H1 (cell line): ENCODE results near the gene GRIP1. TPM values are rescaled to one million over a fixed set of nuclear protein-coding genes. Genes with fewer than 3 reads are reported as not detected.

Source experiments
- CTCF ChIA-PET: fragments of 300-600 bp; sonication (Branson Sonifier 250); formaldehyde crosslinking; loops from one replicate; lab custom pipeline; 2021; ENCODE audit not compliant: partially characterized antibody; lab: Charles Lee
- POLR2A ChIA-PET: fragments of 300-600 bp; sonication (Branson Sonifier 250); formaldehyde crosslinking; loops from one replicate; lab custom pipeline; 2021; ENCODE audit warnings: inconsistent platforms; ENCODE audit not compliant: partially characterized antibody; lab: Charles Lee
- DNase-seq, 2 experiments: peaks; one replicate each; pipeline versions ENCODE4 v3.0.0 to v3.0.0-alpha.2; 2010 to 2022; ENCODE audit warnings: low spot score in 2 of 2, low read depth in 1 of 2, mixed read lengths in 1 of 2
- FAIRE-seq: peaks from 2 replicates; lab custom pipeline; 2011; peaks lifted over from hg19 to GRCh38; lab: Jason Lieb, UNC
- H2AFZ ChIP-seq: 2 replicates; pipeline ENCODE4 v1.8.1; 2012; ENCODE audit warnings: low read length, inconsistent platforms
- H2AK5ac ChIP-seq: 2 replicates; pipeline ENCODE4 v1.6.1; 2013; ENCODE audit warnings: low read depth, low read length
- H2BK120ac ChIP-seq: replicated peaks from 2 replicates; pipeline ENCODE3; 2013; ENCODE audit warnings: low read depth, low read length, inconsistent platforms
- H2BK12ac ChIP-seq: 2 replicates; pipeline ENCODE4 v1.6.1; 2013; ENCODE audit warnings: low read depth, low read length
- H2BK15ac ChIP-seq: 2 replicates; pipeline ENCODE4 v1.6.1; 2013; ENCODE audit warnings: low read length
- H2BK20ac ChIP-seq: 2 replicates; pipeline ENCODE4 v1.6.1; 2013; ENCODE audit warnings: low read length
- H2BK5ac ChIP-seq: 2 replicates; pipeline ENCODE4 v1.6.1; 2013; ENCODE audit warnings: low read depth, low read length
- H3K14ac ChIP-seq: 2 replicates; pipeline ENCODE4 v1.6.1; 2013; ENCODE audit warnings: inconsistent platforms; ENCODE audit not compliant: insufficient read length
- H3K18ac ChIP-seq: 2 replicates; pipeline ENCODE4 v1.6.1; 2013; ENCODE audit warnings: low read length; ENCODE audit errors: extremely low read depth
- H3K23ac ChIP-seq: 2 replicates; pipeline ENCODE4 v1.6.1; 2013; ENCODE audit warnings: inconsistent platforms; ENCODE audit not compliant: insufficient read length
- H3K23me2 ChIP-seq: 2 replicates; pipeline ENCODE4 v1.6.1; 2013; ENCODE audit warnings: low read depth, low read length
- H3K27ac ChIP-seq: 2 replicates; pipeline ENCODE4 v1.6.1; 2011; ENCODE audit warnings: low read depth, low read length, inconsistent platforms
- H3K27me3 ChIP-seq, 4 experiments: replicated peaks in 1 of 4; 1 replicate in 1 of 4; 2 replicates in 3 of 4; pipeline versions ENCODE4 v1.6.1 to v1.8.1; 2011 to 2013; ENCODE audit warnings: low read length in 3 of 4, mild to moderate bottlenecking in 3 of 4, inconsistent platforms in 2 of 4, mixed read lengths in 2 of 4, moderate library complexity in 1 of 4; ENCODE audit not compliant: control insufficient read depth in 3 of 4, insufficient read depth in 3 of 4; ENCODE audit errors: extremely low read depth in 1 of 4
- H3K36me3 ChIP-seq, 4 experiments: 2 replicates each; pipeline versions ENCODE4 v1.6.1 to v1.8.1; 2011 to 2013; ENCODE audit warnings: mild to moderate bottlenecking in 4 of 4, low read length in 3 of 4, moderate library complexity in 2 of 4, control low read depth in 1 of 4, inconsistent platforms in 1 of 4; ENCODE audit not compliant: insufficient read depth in 4 of 4, control insufficient read depth in 2 of 4
- H3K4ac ChIP-seq: replicated peaks from 2 replicates; pipeline ENCODE3; 2013; ENCODE audit warnings: low read length, low read depth, mixed read lengths, inconsistent platforms; ENCODE audit not compliant: insufficient read length
- H3K4me1 ChIP-seq, 4 experiments: replicated peaks in 1 of 4; 1 replicate in 1 of 4; 2 replicates in 3 of 4; pipeline versions ENCODE4 v1.6.1 to v1.8.1; 2011 to 2013; ENCODE audit warnings: low read length in 3 of 4, inconsistent platforms in 2 of 4, mixed read lengths in 1 of 4; ENCODE audit not compliant: insufficient read depth in 4 of 4, control insufficient read depth in 3 of 4
- H3K4me2 ChIP-seq, 2 experiments: 2 replicates each; pipeline versions ENCODE4 v1.6.1 to v1.8.1; 2011 to 2013; ENCODE audit warnings: low read depth in 2 of 2, low read length in 2 of 2, control low read depth in 1 of 2, inconsistent platforms in 1 of 2, mild to moderate bottlenecking in 1 of 2; ENCODE audit not compliant: insufficient read depth in 1 of 2
- H3K4me3 ChIP-seq, 4 experiments: fragments of 200-600, 300-600 bp in 1 of 4; sonication (generic), shearing (Covaris generic), sonication (Bioruptor Twin) in 1 of 4; 2 replicates each; pipeline versions ENCODE4 v1.5.1 to v1.8.1; 2011 to 2016; ENCODE audit warnings: low read length in 4 of 4, low read depth in 3 of 4, control low read depth in 2 of 4, inconsistent platforms in 2 of 4, mild to moderate bottlenecking in 2 of 4, mixed read lengths in 1 of 4, moderate library complexity in 1 of 4; ENCODE audit not compliant: insufficient read depth in 2 of 4; ENCODE audit errors: extremely low read depth in 1 of 4
- H3K56ac ChIP-seq: replicated peaks from 2 replicates; pipeline ENCODE3; 2013; ENCODE audit warnings: low read depth, mild to moderate bottlenecking, mixed read lengths, low read length, inconsistent platforms; ENCODE audit not compliant: insufficient read length
- H3K79me1 ChIP-seq: 2 replicates; pipeline ENCODE4 v1.6.1; 2013; ENCODE audit warnings: low read depth, low read length, control low read depth
- H3K79me2 ChIP-seq, 2 experiments: 2 replicates each; pipeline versions ENCODE4 v1.6.1 to v1.8.1; 2012 to 2013; ENCODE audit warnings: low read length in 2 of 2, mild to moderate bottlenecking in 2 of 2, inconsistent platforms in 1 of 2; ENCODE audit not compliant: insufficient read depth in 2 of 2, control insufficient read depth in 1 of 2
- H3K9ac ChIP-seq, 4 experiments: replicated peaks in 1 of 4; 1 replicate in 1 of 4; 2 replicates in 3 of 4; pipeline versions ENCODE4 v1.6.1 to v1.8.1; 2011 to 2013; ENCODE audit warnings: low read depth in 3 of 4, low read length in 3 of 4, control low read depth in 2 of 4, mild to moderate bottlenecking in 2 of 4, moderate library complexity in 2 of 4, inconsistent platforms in 1 of 4; ENCODE audit errors: extremely low read depth in 1 of 4
- H3K9me3 ChIP-seq, 2 experiments: 2 replicates each; pipeline versions ENCODE4 v1.6.1 to v1.8.1; 2012 to 2013; ENCODE audit warnings: mild to moderate bottlenecking in 2 of 2, moderate library complexity in 2 of 2, control low read depth in 1 of 2, inconsistent platforms in 1 of 2, low read depth in 1 of 2, low read length in 1 of 2, mixed read lengths in 1 of 2; ENCODE audit not compliant: insufficient read depth in 2 of 2
- H4K20me1 ChIP-seq, 2 experiments: replicated peaks in 1 of 2; 2 replicates each; pipeline versions ENCODE3 to v1.8.1; 2011 to 2013; ENCODE audit warnings: inconsistent platforms in 2 of 2, low read length in 2 of 2, mild to moderate bottlenecking in 1 of 2; ENCODE audit not compliant: insufficient read depth in 2 of 2, control insufficient read depth in 1 of 2
- H4K5ac ChIP-seq: 2 replicates; pipeline ENCODE4 v1.6.1; 2013; ENCODE audit warnings: low read length, low read depth, mixed read lengths, inconsistent platforms; ENCODE audit not compliant: insufficient read length
- H4K8ac ChIP-seq: 2 replicates; pipeline ENCODE4 v1.8.0; 2013; ENCODE audit warnings: mild to moderate bottlenecking, moderate library complexity, low read length, inconsistent platforms; ENCODE audit not compliant: insufficient read depth; ENCODE audit errors: extremely low read depth
- H4K91ac ChIP-seq: replicated peaks from 2 replicates; pipeline ENCODE3; 2013; ENCODE audit warnings: low read length, mixed read lengths, inconsistent platforms; ENCODE audit not compliant: insufficient read length
- CEBPB ChIP-seq: IDR thresholded peaks from 2 replicates; pipeline ENCODE4 v1.6.1; 2012; ENCODE audit warnings: low read depth, low read length
- CTCF ChIP-seq, 3 experiments: IDR thresholded peaks; 1 replicate in 2 of 3; 2 replicates in 1 of 3; pipeline versions ENCODE4 v1.5.1 to v1.6.1; 2011; ENCODE audit warnings: low read length in 3 of 3, mild to moderate bottlenecking in 3 of 3, inconsistent platforms in 2 of 3, low read depth in 1 of 3, moderate library complexity in 1 of 3; ENCODE audit not compliant: insufficient read depth in 1 of 3; ENCODE audit errors: control extremely low read depth in 1 of 3
- EGR1 ChIP-seq: IDR thresholded peaks from 2 replicates; pipeline ENCODE4 v1.6.1; 2011; ENCODE audit warnings: low read depth, low read length, borderline replicate concordance
- MAFK ChIP-seq: IDR thresholded peaks from 2 replicates; pipeline ENCODE4 v1.6.1; 2012; ENCODE audit warnings: low read depth, mild to moderate bottlenecking, improper control_type of control experiment, low read length
- NANOG ChIP-seq: IDR thresholded peaks from 2 replicates; pipeline ENCODE4 v1.6.1; 2011; ENCODE audit warnings: low read length, low read depth, mild to moderate bottlenecking, inconsistent platforms; ENCODE audit not compliant: insufficient read depth, poor library complexity, severe bottlenecking
- TCF12 ChIP-seq: IDR thresholded peaks from 2 replicates; pipeline ENCODE4 v1.6.1; 2011; ENCODE audit warnings: low read depth, mild to moderate bottlenecking, low read length
- WGBS, 2 experiments: shearing (Covaris generic) in 1 of 2; methylation state at CpG; one replicate each; pipeline versions ENCODE4 v1.1.6 to v1.1.7; 2013 to 2015; ENCODE audit warnings: low lambda C conversion rate in 2 of 2, mixed read lengths in 2 of 2, inconsistent platforms in 1 of 2, low coverage in 1 of 2, missing lambda C conversion rate in 1 of 2; ENCODE audit not compliant: insufficient replicate concordance in 2 of 2, insufficient coverage in 1 of 2, insufficient read length in 1 of 2; ENCODE audit errors: extremely low coverage in 1 of 2, missing lambda C conversion rate in 1 of 2; 5-methylcytosine and 5-hydroxymethylcytosine counted together
- polyA plus RNA-seq, 7 experiments: library from polyadenylated mRNA; depleted of rRNA in 3 of 7; stranded (reverse) in 5 of 7; unstranded in 2 of 7; fragments of >200 nt in 5 of 7; fragments of 200-250 nt in 2 of 7; gene quantifications; 1 replicate in 5 of 7; 2 replicates in 1 of 7; 4 replicates in 1 of 7; pipeline versions ENCODE4 v1.2.1 to v1.2.3, GENCODE V29; 2011 to 2013; ENCODE audit warnings: missing spikeins in 2 of 7, mixed read lengths in 2 of 7
- total RNA-seq: library from RNA; stranded (reverse); fragmentation: NEBNext Ultra II Directional; extraction: Animal tissue kit (Norgen Biotek cat#: 25700); gene quantifications from 2 replicates; pipeline ENCODE4 v1.2.1, GENCODE V29; 2021

GRIP1 gene
- total and polyA plus RNA-seq, 2 of the 8 experiments (the other 6 are each of a cell fraction or from before 2014, with no cell fraction given), result 4.5 to 27.3 TPM

GRCh38 chr12:66571361-66571915 lies 107.4 kb downstream of the GRIP1 start:
- H3K36me3 ChIP-seq, result no peaks in the 10 kb centered on the region
- H2BK5ac ChIP-seq, result no peak overlapping the region
- H3K27ac ChIP-seq, result no peak overlapping the region
- no peak overlapping the region for H4K8ac ChIP-seq
- no peak overlapping the region for H2AK5ac ChIP-seq
- no peaks in the 10 kb centered on the region for H3K4me1 ChIP-seq
- H3K9ac ChIP-seq, result no peak overlapping the region
- TF ChIP-seq TCF12 (no peak), CTCF (IDR thresholded peaks at IDR 0.05; ENCODE audit: control extremely low read depth in 1 of 3, insufficient read depth in 1 of 3, low read depth in 1 of 3, low read length in 3 of 3) (no peak), MAFK (no peak), CEBPB (no peak), EGR1 (no peak), NANOG (no peak)
- H3K56ac ChIP-seq, result no peak overlapping the region
- H4K20me1 ChIP-seq, result no peaks in the 10 kb centered on the region
- no peaks in the 10 kb centered on the region for H3K79me2 ChIP-seq
- no peak overlapping the region for H3K4ac ChIP-seq
- H2AFZ ChIP-seq, result no peak overlapping the region
- no peak for FAIRE-seq
- peaks cover 0 to 1% (median 0%) of the 10 kb centered on the region in 4 experiments; a peak in 1 of 7 replicates for H3K27me3 ChIP-seq
- H3K4me2 ChIP-seq, result no peak overlapping the region
- ChIA-PET POLR2A (no interaction called here), CTCF (interaction anchor here (0.6 kb wide), 1 partner anchor 792 kb away, joined by 3 read pairs; no protein-coding TSS in a partner anchor)
- H2BK120ac ChIP-seq, result no peak overlapping the region
- no peak overlapping the region for H2BK15ac ChIP-seq
- DNase-seq, result no peak
- H4K91ac ChIP-seq, result no peak overlapping the region
- no peak overlapping the region for H2BK12ac ChIP-seq
- H3K4me3 ChIP-seq, result no peak overlapping the region
- no peak overlapping the region for H4K5ac ChIP-seq
- H2BK20ac ChIP-seq, result no peak overlapping the region
- WGBS, 2 experiments, result 80% methylated on average over 1 of the region's 1 CpG; no CpG with 5 or more reads in 1 of the 2 experiments
- H3K23me2 ChIP-seq, result no peaks in the 10 kb centered on the region
- H3K14ac ChIP-seq, result no peak overlapping the region
- H3K18ac ChIP-seq, result no peak overlapping the region
- no peaks in the 10 kb centered on the region for H3K9me3 ChIP-seq
- H3K79me1 ChIP-seq, result no peaks in the 10 kb centered on the region
- H3K23ac ChIP-seq, result no peak overlapping the region
